KMS-11 (cell line): ENCODE data around the gene KCNIP1.

ENCODE experiments used
- H2AFZ ChIP-seq: fragments of 200-600 bp; sonication (generic); 2 replicates; pipeline ENCODE4 v1.6.1; 2016; ENCODE audit warnings: antibody characterized with exemption, mixed run types, low read depth
- H3K27ac ChIP-seq: fragments of 200-600 bp; sonication (generic); 2 replicates; pipeline ENCODE4 v1.6.1; 2016; ENCODE audit warnings: mild to moderate bottlenecking, mixed run types
- H3K27me3 ChIP-seq: fragments of 200-600 bp; sonication (generic); 2 replicates; pipeline ENCODE4 v1.6.1; 2017; ENCODE audit warnings: mild to moderate bottlenecking, low read depth, mixed run types, moderate library complexity; ENCODE audit not compliant: insufficient read depth
- H3K36me3 ChIP-seq: fragments of 200-600 bp; sonication (generic); 2 replicates; pipeline ENCODE4 v1.6.1; 2017; ENCODE audit warnings: mild to moderate bottlenecking, mixed run types; ENCODE audit not compliant: insufficient read depth
- H3K4me1 ChIP-seq: fragments of 200-600 bp; sonication (generic); 2 replicates; pipeline ENCODE4 v1.6.1; 2016; ENCODE audit warnings: mild to moderate bottlenecking, low read depth, mixed run types; ENCODE audit not compliant: poor library complexity, severe bottlenecking
- H3K4me2 ChIP-seq: fragments of 200-600 bp; sonication (generic); 2 replicates; pipeline ENCODE4 v1.7.0; 2016; ENCODE audit warnings: mild to moderate bottlenecking, mixed run types
- H3K4me3 ChIP-seq: fragments of 200-600 bp; sonication (generic); IDR thresholded peaks from 2 replicates; pipeline ENCODE4 v1.6.1; 2017; ENCODE audit warnings: low read depth, low read length, mixed read lengths; ENCODE audit not compliant: insufficient read depth
- H3K79me2 ChIP-seq: fragments of 200-600 bp; sonication (generic); 2 replicates; pipeline ENCODE4 v1.6.1; 2016; ENCODE audit warnings: low read depth, mixed run types; ENCODE audit not compliant: insufficient read depth
- H3K9ac ChIP-seq: fragments of 200-600 bp; sonication (generic); 2 replicates; pipeline ENCODE4 v1.6.1; 2016; ENCODE audit warnings: mild to moderate bottlenecking, mixed run types
- H4K20me1 ChIP-seq: fragments of 200-600 bp; sonication (generic); 2 replicates; pipeline ENCODE4 v1.6.1; 2016; ENCODE audit warnings: mild to moderate bottlenecking, mixed run types; ENCODE audit not compliant: insufficient read depth
- TF ChIP-seq, protein P1 (sequence below): fragments of 200-600 bp; sonication (generic); conservative IDR thresholded peaks from 2 replicates; pipeline ENCODE4 v1.6.1; 2017; ENCODE audit warnings: low read depth, mild to moderate bottlenecking, antibody characterized with exemption, low read length, moderate library complexity, mixed read lengths

The KCNIP1 gene

GRCh38 chr5:170650850-170651249, 147.0 kb downstream of the KCNIP1 start:
- Histone ChIP-seq H2AFZ (no peak overlapping the region), H3K27ac (no peak overlapping the region), H4K20me1 (no peaks in the 10 kb centered on the region), H3K79me2 (no peaks in the 10 kb centered on the region), H3K4me1 (no peaks in the 10 kb centered on the region), H3K4me2 (no peak overlapping the region), H3K36me3 (no peaks in the 10 kb centered on the region), H3K4me3 (no peak overlapping the region), H3K9ac (no peak overlapping the region), H3K27me3 (no peaks in the 10 kb centered on the region)
- TF ChIP-seq, protein P1, sequence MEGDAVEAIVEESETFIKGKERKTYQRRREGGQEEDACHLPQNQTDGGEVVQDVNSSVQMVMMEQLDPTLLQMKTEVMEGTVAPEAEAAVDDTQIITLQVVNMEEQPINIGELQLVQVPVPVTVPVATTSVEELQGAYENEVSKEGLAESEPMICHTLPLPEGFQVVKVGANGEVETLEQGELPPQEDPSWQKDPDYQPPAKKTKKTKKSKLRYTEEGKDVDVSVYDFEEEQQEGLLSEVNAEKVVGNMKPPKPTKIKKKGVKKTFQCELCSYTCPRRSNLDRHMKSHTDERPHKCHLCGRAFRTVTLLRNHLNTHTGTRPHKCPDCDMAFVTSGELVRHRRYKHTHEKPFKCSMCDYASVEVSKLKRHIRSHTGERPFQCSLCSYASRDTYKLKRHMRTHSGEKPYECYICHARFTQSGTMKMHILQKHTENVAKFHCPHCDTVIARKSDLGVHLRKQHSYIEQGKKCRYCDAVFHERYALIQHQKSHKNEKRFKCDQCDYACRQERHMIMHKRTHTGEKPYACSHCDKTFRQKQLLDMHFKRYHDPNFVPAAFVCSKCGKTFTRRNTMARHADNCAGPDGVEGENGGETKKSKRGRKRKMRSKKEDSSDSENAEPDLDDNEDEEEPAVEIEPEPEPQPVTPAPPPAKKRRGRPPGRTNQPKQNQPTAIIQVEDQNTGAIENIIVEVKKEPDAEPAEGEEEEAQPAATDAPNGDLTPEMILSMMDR: no peak

- Histone ChIP-seq H3K9ac (no peak overlapping the region), H2AFZ (no peak overlapping the region), H3K27ac (no peak overlapping the region), H3K4me1 (no peaks in the 10 kb centered on the region), H4K20me1 (no peaks in the 10 kb centered on the region), H3K36me3 (no peaks in the 10 kb centered on the region), H3K4me3 (no peak overlapping the region), H3K27me3 (no peaks in the 10 kb centered on the region), H3K4me2 (no peak overlapping the region), H3K79me2 (no peaks in the 10 kb centered on the region)
- TF ChIP-seq, protein P1: no peak
These were observed 147.9 kb downstream of the KCNIP1 start for GRCh38 chr5:170651604-170652277.

DNA sequence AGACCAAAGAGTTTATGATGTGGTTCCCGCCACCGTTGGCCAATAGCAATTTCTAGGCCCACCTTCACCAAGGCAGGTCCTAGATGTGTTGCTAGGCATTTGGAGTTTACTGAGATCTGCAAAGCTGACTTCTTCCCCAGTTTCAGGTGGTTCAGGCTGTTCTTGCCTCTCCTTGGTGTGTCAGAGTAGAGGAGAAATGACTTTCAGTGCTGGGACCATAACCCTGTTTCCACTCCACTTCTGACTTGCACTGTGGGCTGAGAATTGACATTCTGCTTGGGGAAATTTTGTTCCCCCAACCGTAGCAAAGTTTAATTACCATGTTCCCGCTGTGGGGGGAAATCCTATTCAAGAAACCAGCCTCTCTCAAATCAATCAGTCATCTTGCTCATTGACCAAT, 151.7 kb downstream of the KCNIP1 start:
- Histone ChIP-seq H3K27me3 (no peaks in the 10 kb centered on the region), H3K9ac (no peak overlapping the region), H3K27ac (no peak overlapping the region), H3K36me3 (no peaks in the 10 kb centered on the region), H4K20me1 (no peaks in the 10 kb centered on the region), H3K4me1 (no peaks in the 10 kb centered on the region), H3K4me2 (no peak overlapping the region), H2AFZ (no peak overlapping the region), H3K4me3 (no peak overlapping the region), H3K79me2 (no peaks in the 10 kb centered on the region)
- TF ChIP-seq, protein P1: no peak

GRCh38 chr5:170655920-170656319, 152.1 kb downstream of the KCNIP1 start:
- Histone ChIP-seq H3K27ac (no peak overlapping the region), H3K36me3 (no peaks in the 10 kb centered on the region), H3K27me3 (no peaks in the 10 kb centered on the region), H4K20me1 (no peaks in the 10 kb centered on the region), H3K79me2 (no peaks in the 10 kb centered on the region), H3K9ac (no peak overlapping the region), H3K4me2 (no peak overlapping the region), H3K4me3 (no peak overlapping the region), H2AFZ (no peak overlapping the region), H3K4me1 (no peaks in the 10 kb centered on the region)
- TF ChIP-seq, protein P1: no peak
